ENCODE data around the gene SFMBT2.
"Not testable (repeated sequence)": the region's sequence is repeated elsewhere in the genome, so short reads cannot be mapped to it uniquely, and the experiment has no call there.

SFMBT2 gene

GRCh38 chr10:7306147-7306546 lies 104.7 kb downstream of the SFMBT2 start:
- Histone ChIP-seq H3K9me3 (ENCODE audit: control insufficient read depth in 5 of 5, low read length in 5 of 5) (peaks cover 0 to 5% (median 0%) of the 10 kb centered on the region in 5 donors), H3K27me3 (ENCODE audit: control insufficient read depth in 5 of 5, insufficient read depth in 4 of 5, low read length in 5 of 5) (no peaks in the 10 kb centered on the region), H3K9ac (ENCODE audit: low read length in 5 of 5) (no peak overlapping the region), H3K4me1 (ENCODE audit: control insufficient read depth in 5 of 5, insufficient read depth in 5 of 5, low read length in 5 of 5) (peaks cover 0 to 6% (median 2%) of the 10 kb centered on the region in 5 donors), H3K36me3 (ENCODE audit: control insufficient read depth in 5 of 5, insufficient read depth in 5 of 5, low read length in 5 of 5) (peaks cover 0 to 2% (median 0%) of the 10 kb centered on the region in 5 donors), H3K4me3 (ENCODE audit: low read depth in 1 of 5, low read length in 5 of 5) (peak overlapping the region in 1 of 5 donors; percentile 15), H3K27ac (ENCODE audit: low read depth, low read length) (no peak overlapping the region)

DNA sequence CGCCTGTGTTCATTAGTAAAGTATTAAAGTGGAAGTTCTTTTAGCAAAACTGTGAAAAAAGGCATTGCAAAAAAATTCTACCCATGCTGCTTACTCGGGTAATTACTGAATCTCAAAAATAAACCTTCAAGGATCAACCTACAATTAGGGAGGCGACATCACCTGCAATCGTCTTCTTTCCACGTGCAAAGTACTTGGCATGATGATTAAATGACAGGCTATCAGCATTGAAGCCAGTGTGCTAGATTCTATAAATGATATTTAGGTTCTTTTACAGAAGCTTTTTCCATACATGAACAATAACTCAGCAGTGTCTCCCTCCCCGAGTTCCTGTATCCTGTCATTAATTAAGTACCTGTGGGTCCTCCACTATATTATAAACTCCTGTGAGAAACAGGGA lies 105.8 kb downstream of the SFMBT2 start:
- H3K4me3 ChIP-seq (ENCODE audit: low read depth in 1 of 5, low read length in 5 of 5) = no peak overlapping the region
- H3K4me1 ChIP-seq (ENCODE audit: control insufficient read depth in 5 of 5, insufficient read depth in 5 of 5, low read length in 5 of 5) = peaks cover 0 to 14% (median 7%) of the 10 kb centered on the region in 5 donors
- H3K36me3 ChIP-seq (ENCODE audit: control insufficient read depth in 5 of 5, insufficient read depth in 5 of 5, low read length in 5 of 5) = peaks cover 0 to 2% (median 0%) of the 10 kb centered on the region in 5 donors
- no peak overlapping the region for H3K9ac ChIP-seq (ENCODE audit: low read length in 5 of 5)
- H3K9me3 ChIP-seq (ENCODE audit: control insufficient read depth in 5 of 5, low read length in 5 of 5) = peaks cover 0 to 5% (median 0%) of the 10 kb centered on the region in 5 donors
- H3K27ac ChIP-seq (ENCODE audit: low read depth, low read length) = no peak overlapping the region
- no peaks in the 10 kb centered on the region for H3K27me3 ChIP-seq (ENCODE audit: control insufficient read depth in 5 of 5, insufficient read depth in 4 of 5, low read length in 5 of 5)

GRCh38 chr10:7304110-7304509 lies 106.7 kb downstream of the SFMBT2 start:
- Histone ChIP-seq H3K27me3 (ENCODE audit: control insufficient read depth in 5 of 5, insufficient read depth in 4 of 5, low read length in 5 of 5) (no peaks in the 10 kb centered on the region), H3K4me1 (ENCODE audit: control insufficient read depth in 5 of 5, insufficient read depth in 5 of 5, low read length in 5 of 5) (peaks cover 0 to 14% (median 7%) of the 10 kb centered on the region in 5 donors)

GRCh38 chr10:7302930-7303557 lies 107.8 kb downstream of the SFMBT2 start:
- no peak overlapping the region for H3K4me3 ChIP-seq (ENCODE audit: low read depth in 1 of 5, low read length in 5 of 5)
- H3K36me3 ChIP-seq (ENCODE audit: control insufficient read depth in 5 of 5, insufficient read depth in 5 of 5, low read length in 5 of 5) = no peaks in the 10 kb centered on the region
- H3K9me3 ChIP-seq (ENCODE audit: control insufficient read depth in 5 of 5, low read length in 5 of 5) = no peaks in the 10 kb centered on the region
- H3K27me3 ChIP-seq (ENCODE audit: control insufficient read depth in 5 of 5, insufficient read depth in 4 of 5, low read length in 5 of 5) = no peaks in the 10 kb centered on the region
- H3K4me1 ChIP-seq (ENCODE audit: control insufficient read depth in 5 of 5, insufficient read depth in 5 of 5, low read length in 5 of 5) = peaks cover 0 to 14% (median 7%) of the 10 kb centered on the region in 5 donors
- H3K9ac ChIP-seq (ENCODE audit: low read length in 5 of 5) = no peak overlapping the region
- H3K27ac ChIP-seq (ENCODE audit: low read depth, low read length) = no peak overlapping the region

More at GRCh38 chr10:7304110-7304509, 106.7 kb downstream of the SFMBT2 start:
- H3K9me3 ChIP-seq (ENCODE audit: control insufficient read depth in 5 of 5, low read length in 5 of 5) = peaks cover 0 to 4% (median 0%) of the 10 kb centered on the region in 5 donors
- peaks cover 0 to 2% (median 0%) of the 10 kb centered on the region in 5 donors for H3K36me3 ChIP-seq (ENCODE audit: control insufficient read depth in 5 of 5, insufficient read depth in 5 of 5, low read length in 5 of 5)
- no peak overlapping the region for H3K9ac ChIP-seq (ENCODE audit: low read length in 5 of 5)
- no peak overlapping the region for H3K27ac ChIP-seq (ENCODE audit: low read depth, low read length)
- H3K4me3 ChIP-seq (ENCODE audit: low read depth in 1 of 5, low read length in 5 of 5) = no peak overlapping the region

- no peak overlapping the region for H3K4me3 ChIP-seq (ENCODE audit: low read depth in 1 of 5, low read length in 5 of 5)
- H3K9me3 ChIP-seq (ENCODE audit: control insufficient read depth in 5 of 5, low read length in 5 of 5) = no peaks in the 10 kb centered on the region
- no peaks in the 10 kb centered on the region for H3K36me3 ChIP-seq (ENCODE audit: control insufficient read depth in 5 of 5, insufficient read depth in 5 of 5, low read length in 5 of 5)
- no peak overlapping the region for H3K27ac ChIP-seq (ENCODE audit: low read depth, low read length)
- no peaks in the 10 kb centered on the region for H3K27me3 ChIP-seq (ENCODE audit: control insufficient read depth in 5 of 5, insufficient read depth in 4 of 5, low read length in 5 of 5)
- H3K9ac ChIP-seq (ENCODE audit: low read length in 5 of 5) = no peak overlapping the region
- peaks cover 0 to 14% (median 7%) of the 10 kb centered on the region in 5 donors for H3K4me1 ChIP-seq (ENCODE audit: control insufficient read depth in 5 of 5, insufficient read depth in 5 of 5, low read length in 5 of 5)
Observed at GRCh38 chr10:7302392-7302906, 108.4 kb downstream of the SFMBT2 start.

DNA sequence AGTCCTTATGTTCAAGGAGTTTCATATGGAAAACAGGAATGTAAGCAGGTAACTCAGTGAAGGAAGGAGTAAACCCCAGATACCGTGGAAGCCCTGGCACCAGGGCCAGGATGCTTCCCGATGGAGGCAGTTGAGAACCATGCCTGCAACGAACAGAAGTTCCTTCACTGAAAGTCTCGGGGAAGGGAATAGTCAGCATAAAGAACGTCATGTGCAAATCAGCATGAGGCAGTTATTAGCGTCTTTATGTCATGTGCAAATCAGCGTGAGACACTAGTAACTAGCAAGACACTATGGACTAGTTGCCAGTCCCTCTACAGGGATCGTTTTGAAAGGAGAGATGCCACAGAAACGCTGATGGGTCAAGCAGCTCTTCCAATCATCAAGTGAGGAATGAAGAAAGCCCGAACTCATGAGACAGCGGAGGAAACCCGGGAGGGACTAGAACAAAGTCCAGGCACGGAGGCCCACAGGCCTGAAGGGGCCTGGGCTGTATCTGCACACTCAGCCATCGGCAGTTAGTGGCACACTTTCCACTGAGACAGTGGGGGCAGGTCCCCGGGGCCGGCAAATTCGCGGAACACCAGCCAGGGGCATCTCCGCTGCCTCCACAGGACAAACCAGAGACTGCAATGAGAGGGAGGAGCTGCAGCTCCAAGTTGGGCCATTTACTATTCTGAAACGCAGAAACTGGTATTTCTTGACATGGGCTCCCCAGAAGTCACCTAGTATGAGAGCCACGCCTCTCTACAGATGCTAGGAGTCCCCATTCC lies 109.6 kb downstream of the SFMBT2 start:
- no peak overlapping the region for H3K9ac ChIP-seq (ENCODE audit: low read length in 5 of 5)
- H3K27ac ChIP-seq (ENCODE audit: low read depth, low read length) = no peak overlapping the region
- no peaks in the 10 kb centered on the region for H3K9me3 ChIP-seq (ENCODE audit: control insufficient read depth in 5 of 5, low read length in 5 of 5)
- peak overlapping the region in 1 of 5 donors; percentile 4 for H3K4me3 ChIP-seq (ENCODE audit: low read depth in 1 of 5, low read length in 5 of 5)
- no peaks in the 10 kb centered on the region for H3K36me3 ChIP-seq (ENCODE audit: control insufficient read depth in 5 of 5, insufficient read depth in 5 of 5, low read length in 5 of 5)
- H3K27me3 ChIP-seq (ENCODE audit: control insufficient read depth in 5 of 5, insufficient read depth in 4 of 5, low read length in 5 of 5) = no peaks in the 10 kb centered on the region
- peaks cover 0 to 14% (median 7%) of the 10 kb centered on the region in 5 donors for H3K4me1 ChIP-seq (ENCODE audit: control insufficient read depth in 5 of 5, insufficient read depth in 5 of 5, low read length in 5 of 5)

GRCh38 chr10:7300384-7300971 lies 110.4 kb downstream of the SFMBT2 start:
- H3K27ac ChIP-seq (ENCODE audit: low read depth, low read length) = no peak overlapping the region
- H3K9ac ChIP-seq (ENCODE audit: low read length in 5 of 5) = no peak overlapping the region
- H3K4me3 ChIP-seq (ENCODE audit: low read depth in 1 of 5, low read length in 5 of 5) = no peak overlapping the region
- peaks cover 0 to 9% (median 5%) of the 10 kb centered on the region in 5 donors for H3K4me1 ChIP-seq (ENCODE audit: control insufficient read depth in 5 of 5, insufficient read depth in 5 of 5, low read length in 5 of 5)
- no peaks in the 10 kb centered on the region for H3K9me3 ChIP-seq (ENCODE audit: control insufficient read depth in 5 of 5, low read length in 5 of 5)
- no peaks in the 10 kb centered on the region for H3K36me3 ChIP-seq (ENCODE audit: control insufficient read depth in 5 of 5, insufficient read depth in 5 of 5, low read length in 5 of 5)
- no peaks in the 10 kb centered on the region for H3K27me3 ChIP-seq (ENCODE audit: control insufficient read depth in 5 of 5, insufficient read depth in 4 of 5, low read length in 5 of 5)

GRCh38 chr10:7299601-7300325 lies 111.1 kb downstream of the SFMBT2 start:
- H3K36me3 ChIP-seq (ENCODE audit: control insufficient read depth in 5 of 5, insufficient read depth in 5 of 5, low read length in 5 of 5); H3K27me3 ChIP-seq (ENCODE audit: control insufficient read depth in 5 of 5, insufficient read depth in 4 of 5, low read length in 5 of 5); H3K27ac ChIP-seq (ENCODE audit: low read depth, low read length); H3K9me3 ChIP-seq (ENCODE audit: control insufficient read depth in 5 of 5, low read length in 5 of 5); H3K4me1 ChIP-seq (ENCODE audit: control insufficient read depth in 5 of 5, insufficient read depth in 5 of 5, low read length in 5 of 5); H3K9ac ChIP-seq (ENCODE audit: low read length in 5 of 5); H3K4me3 ChIP-seq (ENCODE audit: low read depth in 1 of 5, low read length in 5 of 5): not testable (repeated sequence)

- Histone ChIP-seq H3K27me3 (ENCODE audit: control insufficient read depth in 5 of 5, insufficient read depth in 4 of 5, low read length in 5 of 5) (no peaks in the 10 kb centered on the region), H3K4me3 (ENCODE audit: low read depth in 1 of 5, low read length in 5 of 5) (no peak overlapping the region), H3K9me3 (ENCODE audit: control insufficient read depth in 5 of 5, low read length in 5 of 5) (no peaks in the 10 kb centered on the region), H3K4me1 (ENCODE audit: control insufficient read depth in 5 of 5, insufficient read depth in 5 of 5, low read length in 5 of 5) (peaks cover 0 to 9% (median 5%) of the 10 kb centered on the region in 5 donors), H3K27ac (ENCODE audit: low read depth, low read length) (no peak overlapping the region), H3K9ac (ENCODE audit: low read length in 5 of 5) (no peak overlapping the region), H3K36me3 (ENCODE audit: control insufficient read depth in 5 of 5, insufficient read depth in 5 of 5, low read length in 5 of 5) (no peaks in the 10 kb centered on the region)
Observed at GRCh38 chr10:7298495-7298894, 112.3 kb downstream of the SFMBT2 start.
